ENCODE measurements around the gene AHCYL2.
A peak's percentile ranks its signal among the peaks of the same experiment; 100 is the strongest.

Gene AHCYL2

GRCh38 chr7:129224251-129225205 is at the start of gene AHCYL2:
AHCYL2 (plus strand) TSS chr7:129225030.
- peak; percentile 94 for ATAC-seq

- no peak for ATAC-seq
Measured at GRCh38 chr7:129176916-129177710, 47.7 kb upstream of the AHCYL2 start.

GRCh38 chr7:129184981-129185670 is 39.7 kb upstream of the AHCYL2 start:
- no peak for ATAC-seq

- no peak for ATAC-seq
Measured at GRCh38 chr7:129186749-129187260, 38.0 kb upstream of the AHCYL2 start.

- ATAC-seq, result no peak
Measured at GRCh38 chr7:129187681-129188371, 37.0 kb upstream of the AHCYL2 start.

- ATAC-seq, result no peak
Measured at GRCh38 chr7:129188372-129188891, 36.4 kb upstream of the AHCYL2 start, which contains the start of gene SMO. SMO (plus strand) TSS chr7:129188633; CDS start chr7:129189152, 519 bp downstream.

- no peak for ATAC-seq
Measured at GRCh38 chr7:129188892-129189660, 35.8 kb upstream of the AHCYL2 start.

- no peak for ATAC-seq
Measured at GRCh38 chr7:129189661-129190310, 35.0 kb upstream of the AHCYL2 start.

- no peak for ATAC-seq
Measured at GRCh38 chr7:129191272-129191671, 33.6 kb upstream of the AHCYL2 start.

GRCh38 chr7:129193892-129194291 is 30.9 kb upstream of the AHCYL2 start:
- no peak for ATAC-seq

GRCh38 chr7:129197771-129198170 is 27.1 kb upstream of the AHCYL2 start:
- ATAC-seq, result no peak

- no peak for ATAC-seq
Measured at GRCh38 chr7:129199406-129199805, 25.4 kb upstream of the AHCYL2 start.

GRCh38 chr7:129202058-129202777 is 22.6 kb upstream of the AHCYL2 start:
- no peak for ATAC-seq

GRCh38 chr7:129203050-129203741 is 21.6 kb upstream of the AHCYL2 start:
- ATAC-seq, result no peak

GRCh38 chr7:129205126-129205818 is 19.6 kb upstream of the AHCYL2 start:
- ATAC-seq, result no peak

- ATAC-seq, result no peak
Measured at GRCh38 chr7:129205987-129206785, 18.6 kb upstream of the AHCYL2 start.

- ATAC-seq, result no peak
Measured at GRCh38 chr7:129208667-129209066, 16.2 kb upstream of the AHCYL2 start.
